GM20000 (cell line): Measurements from ENCODE around the gene ARL2BP.

Experiments used
- DNase-seq: peaks from one replicate; pipeline ENCODE4 v3.0.0; 2012; ENCODE audit warnings: low spot score
- CTCF ChIP-seq: IDR thresholded peaks from 2 replicates; pipeline ENCODE4 v1.5.1; 2012; ENCODE audit warnings: mild to moderate bottlenecking, control low read depth; ENCODE audit errors: extremely low read depth, missing control alignments

Gene ARL2BP

GRCh38 chr16:57226701-57227621 is 18.1 kb upstream of the ARL2BP start:
- no peak for TF ChIP-seq CTCF
- no peak for DNase-seq

- DNase-seq, result no peak
- no peak for TF ChIP-seq CTCF
These were observed 16.0 kb upstream of the ARL2BP start for GRCh38 chr16:57229079-57229478.

GRCh38 chr16:57231821-57232350 is 13.2 kb upstream of the ARL2BP start:
- no peak for DNase-seq
- TF ChIP-seq CTCF, result no peak

- TF ChIP-seq CTCF, result no peak
- no peak for DNase-seq
These were observed 10.9 kb upstream of the ARL2BP start for GRCh38 chr16:57233944-57234706.

GRCh38 chr16:57234707-57235092 is 10.4 kb upstream of the ARL2BP start:
- no peak for TF ChIP-seq CTCF
- DNase-seq, result no peak

GRCh38 chr16:57235128-57236021 is 9.7 kb upstream of the ARL2BP start:
- DNase-seq, result no peak
- no peak for TF ChIP-seq CTCF
